Measurements from ENCODE around the gene KRT75. TPM values are rescaled to one million over a fixed set of nuclear protein-coding genes. Genes with fewer than 3 reads are reported as not detected.

The KRT75 gene
- polyA plus RNA-seq, 1 donor from 2014 or later = not detected

GRCh38 chr12:52407918-52408317 is 26.3 kb downstream of the KRT75 start:
- no peaks in the 10 kb centered on the region for H3K9me2 ChIP-seq (ENCODE audit: insufficient read depth, low read length)
- TF ChIP-seq EP300 (conservative IDR thresholded peaks at IDR 0.05; ENCODE audit: poor library complexity, severe bottlenecking) = no peak
- no peak for TF ChIP-seq EZH2 (IDR thresholded peaks at IDR 0.05; ENCODE audit: borderline replicate concordance, insufficient read depth, low read length, poor library complexity, severe bottlenecking)
- TF ChIP-seq POLR2AphosphoS5 (IDR thresholded peaks at IDR 0.05) = no peak
- TF ChIP-seq CTCF (IDR thresholded peaks at IDR 0.05; ENCODE audit: poor library complexity, severe bottlenecking) = no peak
- no peak for TF ChIP-seq MXI1 (conservative IDR thresholded peaks at IDR 0.05; ENCODE audit: poor library complexity, severe bottlenecking)
- TF ChIP-seq TAF1 (IDR thresholded peaks at IDR 0.05; ENCODE audit: low read depth) = no peak
- no peak for TF ChIP-seq REST (IDR thresholded peaks at IDR 0.05; ENCODE audit: borderline replicate concordance)
- TF ChIP-seq RAD21 (conservative IDR thresholded peaks at IDR 0.05) = no peak
- TF ChIP-seq SMC3 (conservative IDR thresholded peaks at IDR 0.05; ENCODE audit: poor library complexity) = no peak
- H3K4me3 ChIP-seq (ENCODE audit: low read length) = no peak overlapping the region
- no peak overlapping the region for H3K4me2 ChIP-seq (ENCODE audit: low read length)
- H2AFZ ChIP-seq (ENCODE audit: low read depth, low read length) = no peak overlapping the region
- H3K9me3 ChIP-seq (ENCODE audit: low read length) = no peaks in the 10 kb centered on the region
- no peaks in the 10 kb centered on the region for H3K79me2 ChIP-seq (replicated peaks; ENCODE audit: insufficient read depth, low read length)
- no peak overlapping the region for H3K27ac ChIP-seq (ENCODE audit: low read length)
- no peak overlapping the region for H3K9ac ChIP-seq (ENCODE audit: low read length)
- H3K36me3 ChIP-seq (ENCODE audit: insufficient read depth, low read length) = no peaks in the 10 kb centered on the region
- H3F3A ChIP-seq (ENCODE audit: insufficient read depth, low read length, poor library complexity, severe bottlenecking) = no peaks in the 10 kb centered on the region
- H4K20me1 ChIP-seq (ENCODE audit: insufficient read depth) = no peaks in the 10 kb centered on the region
- H3K27me3 ChIP-seq (ENCODE audit: insufficient read depth, low read depth, low read length) = no peaks in the 10 kb centered on the region

- Histone ChIP-seq H3K79me2 (replicated peaks; ENCODE audit: insufficient read depth, low read length) (no peaks in the 10 kb centered on the region), H3F3A (ENCODE audit: insufficient read depth, low read length, poor library complexity, severe bottlenecking) (no peaks in the 10 kb centered on the region), H3K36me3 (ENCODE audit: insufficient read depth, low read length) (no peaks in the 10 kb centered on the region), H4K20me1 (ENCODE audit: insufficient read depth) (no peaks in the 10 kb centered on the region), H3K9me3 (ENCODE audit: low read length) (no peaks in the 10 kb centered on the region), H3K4me2 (ENCODE audit: low read length) (no peak within 1 kb of the TSS), H3K27ac (ENCODE audit: low read length) (no peak within 1 kb of the TSS), H3K9me2 (ENCODE audit: insufficient read depth, low read length) (no peaks in the 10 kb centered on the region), H3K4me3 (ENCODE audit: low read length) (no peak within 1 kb of the TSS), H3K27me3 (ENCODE audit: insufficient read depth, low read depth, low read length) (no peaks in the 10 kb centered on the region), H3K9ac (ENCODE audit: low read length) (no peak within 1 kb of the TSS), H2AFZ (ENCODE audit: low read depth, low read length) (no peak within 1 kb of the TSS)
- TF ChIP-seq POLR2AphosphoS5 (IDR thresholded peaks at IDR 0.05) (no peak), MXI1 (conservative IDR thresholded peaks at IDR 0.05; ENCODE audit: poor library complexity, severe bottlenecking) (no peak), EZH2 (IDR thresholded peaks at IDR 0.05; ENCODE audit: borderline replicate concordance, insufficient read depth, low read length, poor library complexity, severe bottlenecking) (no peak), RAD21 (conservative IDR thresholded peaks at IDR 0.05) (no peak)
Measured at GRCh38 chr12:52405922-52406385, 28.2 kb downstream of the KRT75 start, which contains the start of gene KRT82. KRT82 (minus strand) TSS chr12:52406335; CDS start chr12:52406277, 58 bp downstream.

Data from neural cell (in vitro differentiated cells).